Spleen (tissue), 11 donors: ENCODE data around the gene USP32. TPM values are rescaled to one million over a fixed set of nuclear protein-coding genes. Genes with fewer than 3 reads are reported as not detected.
A peak's percentile ranks its signal among the peaks of the same experiment; 100 is the strongest.

Source experiments
- DNase-seq: peaks from one replicate; pipeline ENCODE4 v3.0.0-alpha.2; 2020
- H3K27ac ChIP-seq, 8 donors: fragments of 200-600 bp; sonication (generic) in 7 of 8; 1 replicate in 4 of 8; 2 replicates in 4 of 8; pipeline versions ENCODE4 v1.5.0 to v1.8.0; 2016 to 2021; ENCODE audit warnings: inconsistent platforms in 4 of 8, mild to moderate bottlenecking in 4 of 8, moderate library complexity in 1 of 8
- H3K27me3 ChIP-seq, 7 donors: fragments of 200-600 bp; sonication (generic) in 6 of 7; replicated peaks in 1 of 7; 1 replicate in 4 of 7; 2 replicates in 3 of 7; pipeline versions ENCODE4 v1.5.0 to v1.8.0; 2016 to 2021; ENCODE audit warnings: inconsistent platforms in 3 of 7, mild to moderate bottlenecking in 1 of 7
- H3K36me3 ChIP-seq, 6 donors: fragments of 200-600 bp; sonication (generic) in 5 of 6; 1 replicate in 4 of 6; 2 replicates in 2 of 6; pipeline versions ENCODE4 v1.5.0 to v1.8.0; 2016 to 2021; ENCODE audit warnings: inconsistent platforms in 2 of 6
- H3K4me1 ChIP-seq, 6 donors: fragments of 200-600 bp; sonication (generic) in 5 of 6; 1 replicate in 3 of 6; 2 replicates in 3 of 6; pipeline versions ENCODE4 v1.5.0 to v1.8.0; 2016 to 2021; ENCODE audit warnings: inconsistent platforms in 3 of 6
- H3K4me3 ChIP-seq, 8 donors: fragments of 200-600 bp; sonication (generic) in 7 of 8; 1 replicate in 4 of 8; 2 replicates in 4 of 8; pipeline versions ENCODE4 v1.5.0 to v1.8.0; 2016 to 2021; ENCODE audit warnings: inconsistent platforms in 4 of 8, mild to moderate bottlenecking in 4 of 8, moderate library complexity in 2 of 8
- H3K9me3 ChIP-seq, 8 donors: fragments of 200-600 bp; sonication (generic) in 7 of 8; 1 replicate in 4 of 8; 2 replicates in 4 of 8; pipeline versions ENCODE4 v1.5.0 to v1.8.0; 2016 to 2021; ENCODE audit warnings: inconsistent platforms in 4 of 8
- POLR2A ChIP-seq, 3 donors: fragments of 450-650 bp; IDR thresholded peaks; one replicate each; pipeline ENCODE4 v1.5.1; 2017; ENCODE audit warnings: antibody characterized with exemption in 3 of 3, mild to moderate bottlenecking in 1 of 3
- POLR2AphosphoS5 ChIP-seq, 3 donors: sonication (generic); formaldehyde crosslinking; IDR thresholded peaks; one replicate each; pipeline ENCODE4 v1.5.1; 2017; ENCODE audit warnings: antibody characterized with exemption in 3 of 3
- WGBS, 5 donors: extraction: QIAGEN DNeasy Blood & Tissue Kit in 3 of 5; methylation state at CpG; one replicate each; pipeline versions ENCODE4 v1.1.5 to v1.1.7; 2013 to 2018; 5-methylcytosine and 5-hydroxymethylcytosine counted together
- intact Hi-C: fragments of 100-400 bp; cut with DNase I; formaldehyde crosslinking; loops from one replicate; pipeline ENCODE4 v1.15.0; 2023; ENCODE audit warnings: low total_unique reads
- polyA plus RNA-seq, 3 donors: library from polyadenylated mRNA; stranded (reverse); fragments of 200-250 nt; gene quantifications; one replicate each; pipeline ENCODE4 v1.2.1, GENCODE V29; 2013
- total RNA-seq, 7 donors: library from RNA; depleted of rRNA in 3 of 7; stranded (reverse); fragments of >200 nt in 3 of 7; fragmentation: NEBNext Ultra II Directional in 4 of 7; extraction: Animal tissue kit (Norgen Biotek cat#: 25700) in 4 of 7; gene quantifications; one replicate each; pipeline versions ENCODE4 v1.1.0 to v1.2.1, GENCODE V29; 2016 to 2021
- TF ChIP-seq, protein P1 (sequence below), 11 experiments: fragments of 200-600 bp in 7 of 11; fragments of 450-650 bp in 4 of 11; sonication (generic) in 4 of 11; IDR thresholded peaks in 8 of 11; conservative IDR thresholded peaks in 3 of 11; 1 replicate in 7 of 11; 2 replicates in 4 of 11; pipeline versions ENCODE4 v1.4.0 to v1.8.0; 2016 to 2021; ENCODE audit warnings: antibody characterized with exemption in 11 of 11, inconsistent platforms in 4 of 11, mild to moderate bottlenecking in 1 of 11
- donor health status: healthy with polysubstance abuse.
- donor health status: DM: no; HTN: no; CAD: no; lungs with moderate emphysema.
- donor health status: DM: no; HTN: no; CAD: no.
- donor health status: Bipolar disorder and iron deficiency.
- donor health status: healthy.
- donor health status: DM: no; HTN: no; CAD: no.
- donor health status: DM: yes; HTN: yes; CAD: no.

Gene USP32
- total and polyA plus RNA-seq, 10 donors: 7.3 to 115 (median 79.8) TPM

DNA sequence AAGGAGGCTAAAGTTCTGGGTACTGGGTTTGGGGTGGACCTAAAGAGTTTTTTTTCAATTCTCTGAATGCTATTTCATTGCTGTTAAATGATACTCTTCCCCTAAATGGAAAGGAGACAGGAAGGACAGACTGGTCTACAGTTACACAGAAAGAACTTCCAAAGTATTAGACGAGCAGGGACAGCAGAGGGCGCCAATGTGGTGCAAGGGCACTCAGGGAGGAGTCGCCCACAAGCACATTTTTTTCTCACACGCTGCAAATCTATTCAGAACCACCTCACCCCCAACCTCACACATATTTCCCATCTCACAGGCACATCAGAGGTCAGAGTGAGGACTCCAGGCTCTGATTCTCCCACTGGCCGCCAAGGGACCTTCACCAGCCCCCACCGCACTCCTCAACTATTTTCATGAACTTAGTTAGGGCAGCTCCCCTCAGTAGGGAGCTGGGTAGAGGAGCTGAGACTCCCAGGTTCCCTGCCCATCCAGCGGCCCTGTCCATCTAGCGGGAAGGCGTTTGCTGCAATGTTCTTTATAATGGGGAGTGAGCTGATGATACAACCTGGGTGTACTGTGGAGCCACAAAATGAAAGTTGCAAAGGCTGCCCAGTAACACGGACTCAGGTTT lies 248.9 kb downstream of the USP32 start:
- peaks cover 5 to 93% (median 54%) of the 10 kb centered on the region in 7 donors for H3K27me3 ChIP-seq
- peak overlapping the region in 3 of 8 donors; percentile 4 to 49 (median 21) for H3K4me3 ChIP-seq
- peak overlapping the region in 6 of 8 donors; percentile 2 to 92 (median 54) for H3K27ac ChIP-seq
- WGBS, 5 donors: 7 to 13% (median 8%) methylated on average over 10 of the region's 10 CpGs
- TF ChIP-seq, protein P1, sequence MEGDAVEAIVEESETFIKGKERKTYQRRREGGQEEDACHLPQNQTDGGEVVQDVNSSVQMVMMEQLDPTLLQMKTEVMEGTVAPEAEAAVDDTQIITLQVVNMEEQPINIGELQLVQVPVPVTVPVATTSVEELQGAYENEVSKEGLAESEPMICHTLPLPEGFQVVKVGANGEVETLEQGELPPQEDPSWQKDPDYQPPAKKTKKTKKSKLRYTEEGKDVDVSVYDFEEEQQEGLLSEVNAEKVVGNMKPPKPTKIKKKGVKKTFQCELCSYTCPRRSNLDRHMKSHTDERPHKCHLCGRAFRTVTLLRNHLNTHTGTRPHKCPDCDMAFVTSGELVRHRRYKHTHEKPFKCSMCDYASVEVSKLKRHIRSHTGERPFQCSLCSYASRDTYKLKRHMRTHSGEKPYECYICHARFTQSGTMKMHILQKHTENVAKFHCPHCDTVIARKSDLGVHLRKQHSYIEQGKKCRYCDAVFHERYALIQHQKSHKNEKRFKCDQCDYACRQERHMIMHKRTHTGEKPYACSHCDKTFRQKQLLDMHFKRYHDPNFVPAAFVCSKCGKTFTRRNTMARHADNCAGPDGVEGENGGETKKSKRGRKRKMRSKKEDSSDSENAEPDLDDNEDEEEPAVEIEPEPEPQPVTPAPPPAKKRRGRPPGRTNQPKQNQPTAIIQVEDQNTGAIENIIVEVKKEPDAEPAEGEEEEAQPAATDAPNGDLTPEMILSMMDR (IDR thresholded peaks at IDR 0.05 in 8 of 11, conservative IDR thresholded peaks at IDR 0.05 in 3 of 11): peak in 10 of 11 experiments; percentile 20 to 75 (median 64)
- TF ChIP-seq POLR2AphosphoS5 (IDR thresholded peaks at IDR 0.05) (peak in 1 of 3 donors; percentile 38), POLR2A (IDR thresholded peaks at IDR 0.05) (no peak)
- intact Hi-C loops: loop anchor here (10.0 kb wide), 1 partner anchor 292 kb away; no protein-coding TSS in a partner anchor
- H3K4me1 ChIP-seq: peaks cover 13 to 80% (median 43%) of the 10 kb centered on the region in 6 donors
- no peaks in the 10 kb centered on the region for H3K9me3 ChIP-seq
- peak; percentile 92 for DNase-seq
- no peaks in the 10 kb centered on the region for H3K36me3 ChIP-seq

DNA sequence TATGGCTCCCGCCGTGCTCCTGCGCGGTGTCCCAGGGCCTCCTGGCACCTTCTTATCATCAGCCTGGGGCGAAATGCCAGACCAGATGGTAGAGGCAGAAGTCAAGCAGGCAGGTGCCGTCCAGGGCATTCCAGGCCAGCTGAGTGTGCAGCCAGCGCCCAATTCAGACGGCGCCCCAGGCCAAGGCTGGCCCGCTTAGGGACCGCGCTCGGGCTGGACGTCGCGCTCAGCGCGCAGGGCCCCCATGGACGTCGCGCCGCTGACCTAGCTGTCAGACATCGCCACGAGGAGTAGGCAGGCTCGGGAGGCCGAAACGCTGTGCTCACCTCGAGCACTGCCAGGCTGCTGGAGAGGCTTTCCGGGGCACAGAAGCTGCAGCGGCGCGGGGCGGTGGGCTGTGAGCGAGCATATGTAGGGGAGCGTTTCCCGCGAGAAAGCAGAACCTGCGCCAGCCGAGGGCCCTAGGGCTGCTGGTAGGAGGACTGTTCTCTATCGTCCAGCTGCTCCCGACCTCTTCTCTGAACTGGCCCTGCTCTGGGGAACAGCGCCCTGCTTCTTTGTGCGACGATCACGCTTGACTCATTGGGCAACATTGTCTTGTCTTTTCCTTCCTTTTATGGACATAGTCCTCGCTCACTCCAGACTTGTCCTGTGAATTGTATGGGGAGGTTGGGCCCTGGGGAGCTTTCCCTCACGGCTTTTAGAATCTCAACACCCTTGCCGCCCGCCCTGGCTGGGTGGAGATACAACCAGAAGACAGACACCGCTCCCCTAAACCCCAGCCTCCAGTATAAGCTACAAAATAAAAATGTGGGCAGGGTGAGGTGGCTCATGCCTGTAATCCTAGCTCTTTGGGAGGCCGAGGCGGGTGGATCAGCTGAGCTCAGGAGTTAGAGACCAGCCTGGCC lies 250.6 kb downstream of the USP32 start:
- DNase-seq: no peak
- H3K27ac ChIP-seq: peak overlapping the region in 1 of 8 donors; percentile 21
- H3K36me3 ChIP-seq: no peaks in the 10 kb centered on the region
- peaks cover 13 to 71% (median 43%) of the 10 kb centered on the region in 6 donors for H3K4me1 ChIP-seq
- H3K9me3 ChIP-seq: no peaks in the 10 kb centered on the region
- TF ChIP-seq, protein P1 (IDR thresholded peaks at IDR 0.05 in 8 of 11, conservative IDR thresholded peaks at IDR 0.05 in 3 of 11): no peak
- peak in 1 of 3 donors; percentile 35 for TF ChIP-seq POLR2AphosphoS5 (IDR thresholded peaks at IDR 0.05)
- H3K27me3 ChIP-seq: peaks cover 5 to 88% (median 43%) of the 10 kb centered on the region in 7 donors
- WGBS, 5 donors: 10 to 28% (median 11%) methylated on average over 20 to 52 of the region's 52 CpGs
- intact Hi-C loops: loop anchor here (10.0 kb wide), 1 partner anchor 293 kb away; no protein-coding TSS in a partner anchor
- H3K4me3 ChIP-seq: peak overlapping the region in 3 of 8 donors; percentile 2 to 23 (median 16)

DNA sequence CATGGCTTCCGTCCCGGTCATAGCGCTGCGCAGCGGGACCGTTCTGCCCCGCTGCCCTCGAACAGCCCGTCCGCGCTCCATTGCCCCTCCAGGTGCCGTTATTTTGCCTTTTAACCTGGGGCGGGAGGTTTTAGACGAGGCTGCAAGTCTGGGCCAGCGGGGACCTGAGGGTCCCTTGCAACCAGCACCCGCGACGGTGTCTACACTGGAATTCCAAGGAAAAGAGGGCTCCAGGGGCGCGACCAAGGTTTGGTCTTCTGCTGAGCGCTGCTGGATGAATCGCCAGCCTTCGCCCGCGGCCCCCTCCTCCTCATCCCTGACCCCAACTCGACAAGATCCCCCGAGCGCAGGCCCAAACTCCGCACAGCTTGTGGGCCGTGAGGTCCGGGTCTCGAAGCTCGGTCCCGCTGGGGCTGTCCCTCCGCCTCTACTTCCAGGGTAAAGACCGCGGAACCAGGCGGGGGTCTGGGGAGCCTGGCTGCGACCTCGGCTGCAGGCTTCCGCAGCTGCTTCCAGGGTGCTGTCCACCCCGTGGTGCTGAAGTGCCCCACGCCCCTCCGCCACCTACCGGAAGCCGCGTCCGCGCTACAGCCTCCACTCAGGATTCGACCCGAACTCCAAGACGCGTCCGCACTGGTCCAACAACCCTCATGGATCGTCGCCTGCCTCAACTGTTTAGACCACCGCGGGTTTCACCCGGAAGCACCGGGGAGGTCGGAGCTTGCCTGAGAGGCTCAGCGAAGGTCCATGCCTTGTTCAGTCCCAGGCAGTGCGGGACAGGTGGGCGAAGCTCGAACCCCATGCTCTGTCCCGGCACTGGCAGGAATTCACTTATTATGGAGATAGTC lies 252.3 kb downstream of the USP32 start:
- no peaks in the 10 kb centered on the region for H3K9me3 ChIP-seq
- intact Hi-C loops: loop anchor here (10.0 kb wide), 1 partner anchor 295 kb away; no protein-coding TSS in a partner anchor
- peaks cover 13 to 78% (median 56%) of the 10 kb centered on the region in 6 donors for H3K4me1 ChIP-seq
- H3K27ac ChIP-seq: no peak overlapping the region
- H3K27me3 ChIP-seq: peaks cover 5 to 71% (median 43%) of the 10 kb centered on the region in 7 donors
- 7 to 11% (median 7%) methylated on average over 44 to 66 of the region's 66 CpGs for WGBS, 5 donors
- H3K4me3 ChIP-seq: peak overlapping the region in 4 of 8 donors; percentile 7 to 54 (median 16)
- DNase-seq: peak; percentile 90
- no peak for TF ChIP-seq POLR2A (IDR thresholded peaks at IDR 0.05)
- TF ChIP-seq, protein P1 (IDR thresholded peaks at IDR 0.05 in 8 of 11, conservative IDR thresholded peaks at IDR 0.05 in 3 of 11): peak in 8 of 11 experiments; percentile 22 to 57 (median 42)
- TF ChIP-seq POLR2AphosphoS5 (IDR thresholded peaks at IDR 0.05): peak; percentile 35 to 74 (median 41)
- H3K36me3 ChIP-seq: no peaks in the 10 kb centered on the region
